Endothelial cell of umbilical vein (primary cell): ENCODE data around the gene MGAT5B. TPM values are rescaled to one million over a fixed set of nuclear protein-coding genes. Genes with fewer than 3 reads are reported as not detected.

Source experiments
- BruUV-seq: library from RNA; stranded (reverse); fragments of 400-500 nt; replicated peaks from 2 replicates; lab custom pipeline; 2021; lab: Mats Ljungman, UMichigan
- CTCF ChIA-PET: fragments of 300-600, 350-600 bp; sonication (Branson Sonifier 250); formaldehyde crosslinking; loops from one replicate; lab custom pipeline; 2021; ENCODE audit warnings: antibody characterized with exemption, inconsistent platforms; lab: Charles Lee
- POLR2A ChIA-PET: fragments of 300-600, 350-600 bp; sonication (Branson Sonifier 250); formaldehyde crosslinking; loops from one replicate; lab custom pipeline; 2021; ENCODE audit warnings: antibody characterized with exemption, inconsistent platforms; lab: Charles Lee
- DNase-seq: peaks from one replicate; pipeline ENCODE4 v3.0.0-alpha.2; 2011; ENCODE audit warnings: low read depth, low spot score
- FAIRE-seq: peaks from 2 replicates; lab custom pipeline; 2011; peaks lifted over from hg19 to GRCh38; lab: Jason Lieb, UNC
- H2AFZ ChIP-seq: 2 replicates; pipeline ENCODE4 v1.6.0; 2012; ENCODE audit warnings: low read depth, low read length, control low read depth, inconsistent platforms
- H3K27ac ChIP-seq: 2 replicates; pipeline ENCODE4 v1.5.1; 2011; ENCODE audit warnings: low read depth, mild to moderate bottlenecking, control low read depth, low read length, moderate library complexity; ENCODE audit not compliant: insufficient read depth
- H3K27me3 ChIP-seq, 2 experiments: 2 replicates each; pipeline versions ENCODE4 v1.6.0 to v1.6.1; 2011; ENCODE audit warnings: low read length in 2 of 2, mixed read lengths in 1 of 2; ENCODE audit not compliant: control insufficient read depth in 2 of 2, insufficient read depth in 2 of 2
- H3K36me3 ChIP-seq, 2 experiments: 2 replicates in 1 of 2; 3 replicates in 1 of 2; pipeline ENCODE4 v1.5.1; 2011; ENCODE audit warnings: low read length in 2 of 2, mild to moderate bottlenecking in 1 of 2, moderate library complexity in 1 of 2; ENCODE audit not compliant: control insufficient read depth in 2 of 2, insufficient read depth in 2 of 2; ENCODE audit errors: extremely low read depth in 1 of 2
- H3K4me1 ChIP-seq: 3 replicates; pipeline ENCODE4 v1.5.1; 2011; ENCODE audit warnings: mild to moderate bottlenecking, low read length; ENCODE audit not compliant: control insufficient read depth, insufficient read depth; ENCODE audit errors: extremely low read depth
- H3K4me2 ChIP-seq: 2 replicates; pipeline ENCODE4 v1.6.1; 2011; ENCODE audit warnings: low read length, control low read depth, mixed read lengths; ENCODE audit not compliant: insufficient read depth
- H3K4me3 ChIP-seq, 3 experiments: fragments of 200-600 bp in 1 of 3; sonication (generic), shearing (Covaris generic) in 1 of 3; replicated peaks in 1 of 3; 2 replicates each; pipeline ENCODE4 v1.5.1; 2011 to 2016; ENCODE audit warnings: control low read depth in 3 of 3, low read length in 3 of 3, mild to moderate bottlenecking in 2 of 3, inconsistent platforms in 1 of 3, low read depth in 1 of 3, moderate library complexity in 1 of 3; ENCODE audit not compliant: insufficient read depth in 1 of 3
- H3K79me2 ChIP-seq: 2 replicates; pipeline ENCODE4 v1.6.0; 2012; ENCODE audit warnings: low read length, inconsistent platforms; ENCODE audit not compliant: control insufficient read depth, insufficient read depth
- H3K9ac ChIP-seq: replicated peaks from 2 replicates; pipeline ENCODE3; 2011; ENCODE audit warnings: low read length, control low read depth; ENCODE audit not compliant: insufficient read depth; ENCODE audit errors: extremely low read depth
- H3K9me1 ChIP-seq: replicated peaks from 3 replicates; pipeline ENCODE4 v1.6.0; 2011; ENCODE audit warnings: mild to moderate bottlenecking, low read length; ENCODE audit not compliant: control insufficient read depth, insufficient read depth; ENCODE audit errors: extremely low read depth
- H3K9me3 ChIP-seq: replicated peaks from 2 replicates; pipeline ENCODE4 v1.5.1; 2012; ENCODE audit warnings: low read length, inconsistent platforms; ENCODE audit not compliant: control insufficient read depth, insufficient read depth
- H4K20me1 ChIP-seq: replicated peaks from 2 replicates; pipeline ENCODE3; 2011; ENCODE audit warnings: mild to moderate bottlenecking, low read length; ENCODE audit not compliant: control insufficient read depth, insufficient read depth; ENCODE audit errors: extremely low read depth
- CTCF ChIP-seq, 2 donors: IDR thresholded peaks; 1 replicate in 1 of 2; 2 replicates in 1 of 2; pipeline ENCODE4 v1.5.1; 2011; ENCODE audit warnings: low read length in 2 of 2, mild to moderate bottlenecking in 2 of 2, moderate library complexity in 2 of 2, control low read depth in 1 of 2, inconsistent platforms in 1 of 2, low read depth in 1 of 2; ENCODE audit not compliant: insufficient read depth in 1 of 2; ENCODE audit errors: extremely low read depth in 1 of 2
- EZH2 ChIP-seq: IDR thresholded peaks from 2 replicates; pipeline ENCODE4 v1.6.1; 2012; ENCODE audit warnings: borderline replicate concordance, low read depth, mild to moderate bottlenecking, moderate library complexity, low read length, inconsistent platforms; ENCODE audit not compliant: severe bottlenecking
- FOS ChIP-seq: IDR thresholded peaks from 2 replicates; pipeline ENCODE4 v1.6.1; 2011; ENCODE audit warnings: mild to moderate bottlenecking, low read length, moderate library complexity, borderline replicate concordance; ENCODE audit not compliant: insufficient read depth
- GATA2 ChIP-seq: IDR thresholded peaks from 2 replicates; pipeline ENCODE4 v1.7.0; 2011; ENCODE audit warnings: low read depth, mild to moderate bottlenecking, moderate library complexity, mixed read lengths, low read length; ENCODE audit not compliant: insufficient read length, insufficient read depth
- JUN ChIP-seq: IDR thresholded peaks from 2 replicates; pipeline ENCODE4 v1.6.1; 2011; ENCODE audit warnings: borderline replicate concordance, low read depth; ENCODE audit not compliant: insufficient read length, insufficient read depth
- MAX ChIP-seq: IDR thresholded peaks from 2 replicates; pipeline ENCODE4 v1.6.1; 2011; ENCODE audit not compliant: insufficient read depth, insufficient read length
- MYC ChIP-seq: IDR thresholded peaks from one replicate; pipeline ENCODE4 v1.6.1; 2011; ENCODE audit warnings: mild to moderate bottlenecking, low read depth, low read length
- POLR2A ChIP-seq: IDR thresholded peaks from 2 replicates; pipeline ENCODE4 v1.6.1; 2012; ENCODE audit warnings: low read depth, mild to moderate bottlenecking, control low read depth, low read length
- POLR2AphosphoS5 ChIP-seq: IDR thresholded peaks from 2 replicates; pipeline ENCODE4 v1.6.1; 2012; ENCODE audit warnings: low read depth, mild to moderate bottlenecking, control low read depth, low read length, moderate library complexity; ENCODE audit not compliant: insufficient read depth
- dilution Hi-C: fragments of 300-500 bp; cut with MboI; formaldehyde crosslinking; loops from one replicate; pipeline ENCODE4 v1.15.0; 2019; ENCODE audit warnings: low sequenced_read_pairs; ENCODE audit not compliant: extremely low pct_ligation_motif_present
- intact Hi-C: fragments of 100-400 bp; cut with micrococcal nuclease; formaldehyde crosslinking; loops from one replicate; pipeline ENCODE4 v1.10.0; 2022
- polyA plus RNA-seq, 4 experiments: library from polyadenylated mRNA; depleted of rRNA in 3 of 4; stranded (reverse) in 3 of 4; unstranded in 1 of 4; fragments of >200 nt; gene quantifications; 2 replicates each; pipeline versions ENCODE4 v1.2.1 to v1.2.3, GENCODE V29; 2011 to 2012; ENCODE audit warnings: missing spikeins in 1 of 4
- total RNA-seq: library from RNA; stranded (reverse); gene quantifications from 2 replicates; pipeline ENCODE4 v1.2.3, GENCODE V29; 2021

The MGAT5B gene
- total and polyA plus RNA-seq, 2 donors (not counting 3 experiments of a cell fraction or from before 2014, with no cell fraction given): 1.7 to 2.1 TPM

DNA sequence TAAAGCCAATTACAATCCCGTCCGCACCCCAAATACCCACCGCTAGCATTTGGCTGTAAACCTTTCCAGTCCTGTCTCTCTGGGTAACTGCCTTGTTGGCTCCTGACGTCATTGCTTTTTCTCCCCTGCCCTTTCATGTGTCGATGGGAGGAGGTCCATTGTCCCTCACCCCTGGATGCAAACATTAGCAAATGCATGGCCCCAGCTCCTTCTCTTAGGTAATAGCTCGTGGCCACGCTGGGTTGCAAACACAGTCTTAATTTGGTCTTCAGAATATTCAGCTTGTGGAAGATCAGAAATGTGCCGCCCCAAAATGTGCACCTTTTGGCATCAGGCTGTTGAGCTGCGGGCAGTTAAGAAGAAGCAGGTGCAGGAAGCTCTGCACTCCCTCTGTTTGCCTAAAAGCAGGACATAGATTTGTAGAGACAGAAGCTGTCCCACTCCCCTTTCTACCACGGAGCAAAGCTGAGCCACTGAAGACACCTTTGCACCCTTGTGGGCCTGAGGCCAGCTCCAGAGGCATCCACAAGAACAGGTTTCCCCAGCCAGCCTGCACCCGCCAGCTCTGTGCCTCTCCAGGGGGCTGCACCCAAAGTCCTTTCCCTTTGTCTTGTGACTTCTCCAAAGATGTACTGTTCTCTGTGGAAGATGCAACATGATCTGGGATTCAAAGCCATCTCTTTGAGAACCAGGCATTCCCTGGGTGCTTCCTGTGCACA, 127.3 kb downstream of the MGAT5B start:
- dilution Hi-C loops (no loop called here), intact Hi-C loops (no loop called here)
- no peaks in the 10 kb centered on the region for H3K79me2 ChIP-seq
- ChIA-PET POLR2A (no interaction called here), CTCF (interaction anchor here (1.1 to 6.0 kb wide), 3 partner anchors 8 to 61 kb away, joined by 3 to 22 read pairs (median 4); no protein-coding TSS in a partner anchor)
- H3K27me3 ChIP-seq: peaks cover 11% of the 10 kb centered on the region in 2 experiments
- no peaks in the 10 kb centered on the region for H3K36me3 ChIP-seq
- no peak for DNase-seq
- H2AFZ ChIP-seq: no peak overlapping the region
- TF ChIP-seq MYC (no peak), POLR2A (no peak), MAX (no peak), FOS (no peak), GATA2 (no peak), EZH2 (no peak), JUN (no peak), CTCF (IDR thresholded peaks at IDR 0.05; ENCODE audit: extremely low read depth in 1 of 2, insufficient read depth in 1 of 2, low read depth in 1 of 2, low read length in 2 of 2) (no peak), POLR2AphosphoS5 (no peak)
- no peak for FAIRE-seq
- no peaks in the 10 kb centered on the region for H3K9me1 ChIP-seq
- H3K27ac ChIP-seq: no peak overlapping the region
- no peak overlapping the region for H3K4me3 ChIP-seq
- H3K9ac ChIP-seq: no peak overlapping the region
- H3K4me1 ChIP-seq: no peaks in the 10 kb centered on the region
- no TSS peak for BruUV-seq
- no peaks in the 10 kb centered on the region for H3K9me3 ChIP-seq
- no peaks in the 10 kb centered on the region for H4K20me1 ChIP-seq
- H3K4me2 ChIP-seq: no peak overlapping the region
